ENCODE results near the gene SLC7A5. TPM values are rescaled to one million over a fixed set of nuclear protein-coding genes. Genes with fewer than 3 reads are reported as not detected.
A peak's percentile ranks its signal among the peaks of the same experiment; 100 is the strongest.
"Not testable (repeated sequence)": the region's sequence is repeated elsewhere in the genome, so short reads cannot be mapped to it uniquely, and the experiment has no call there.

SLC7A5 gene
- total and polyA plus RNA-seq, 2 experiments from 2014 or later, result 5.4 to 8.2 TPM

DNA sequence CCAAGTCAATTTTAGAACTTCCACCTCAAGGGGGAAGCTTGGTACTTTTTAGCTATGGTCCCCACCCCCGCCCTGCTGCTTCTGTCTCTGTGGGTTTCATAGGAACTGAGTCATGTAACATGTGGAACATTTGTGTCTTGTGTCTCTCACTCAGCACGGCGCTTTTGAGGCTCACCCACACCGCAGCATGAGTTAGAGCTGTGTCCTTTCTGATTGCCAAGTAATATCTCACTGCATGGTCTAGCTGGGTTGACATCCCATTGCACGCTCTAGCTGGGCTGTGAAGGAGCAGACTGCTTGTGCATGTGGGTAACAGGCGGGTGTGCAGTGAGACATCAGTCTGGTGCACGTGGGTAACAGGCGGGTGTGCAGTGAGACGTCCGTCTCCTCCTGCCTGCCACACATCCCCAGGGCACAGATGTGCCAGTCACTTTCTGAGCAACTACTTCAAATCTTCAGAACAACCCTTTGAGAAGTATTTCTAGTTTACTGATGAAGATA, 26.4 kb upstream of the SLC7A5 start:
- Histone ChIP-seq H3K4me3 (no peak overlapping the region), H3K27ac (no peak overlapping the region), H3K4me1 (ENCODE audit: low read depth) (no peaks in the 10 kb centered on the region), H3K27me3 (no peaks in the 10 kb centered on the region), H3K9me3 (ENCODE audit: low read depth) (no peaks in the 10 kb centered on the region), H3K36me3 (no peaks in the 10 kb centered on the region)
- TF ChIP-seq, protein P1, sequence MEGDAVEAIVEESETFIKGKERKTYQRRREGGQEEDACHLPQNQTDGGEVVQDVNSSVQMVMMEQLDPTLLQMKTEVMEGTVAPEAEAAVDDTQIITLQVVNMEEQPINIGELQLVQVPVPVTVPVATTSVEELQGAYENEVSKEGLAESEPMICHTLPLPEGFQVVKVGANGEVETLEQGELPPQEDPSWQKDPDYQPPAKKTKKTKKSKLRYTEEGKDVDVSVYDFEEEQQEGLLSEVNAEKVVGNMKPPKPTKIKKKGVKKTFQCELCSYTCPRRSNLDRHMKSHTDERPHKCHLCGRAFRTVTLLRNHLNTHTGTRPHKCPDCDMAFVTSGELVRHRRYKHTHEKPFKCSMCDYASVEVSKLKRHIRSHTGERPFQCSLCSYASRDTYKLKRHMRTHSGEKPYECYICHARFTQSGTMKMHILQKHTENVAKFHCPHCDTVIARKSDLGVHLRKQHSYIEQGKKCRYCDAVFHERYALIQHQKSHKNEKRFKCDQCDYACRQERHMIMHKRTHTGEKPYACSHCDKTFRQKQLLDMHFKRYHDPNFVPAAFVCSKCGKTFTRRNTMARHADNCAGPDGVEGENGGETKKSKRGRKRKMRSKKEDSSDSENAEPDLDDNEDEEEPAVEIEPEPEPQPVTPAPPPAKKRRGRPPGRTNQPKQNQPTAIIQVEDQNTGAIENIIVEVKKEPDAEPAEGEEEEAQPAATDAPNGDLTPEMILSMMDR (IDR thresholded peaks at IDR 0.05; ENCODE audit: low read depth, low read length), result no peak
- DNase-seq (ENCODE audit: low read depth in 1 of 2, low spot score in 1 of 2), result peak in 1 of 2 donors; percentile 17

DNA sequence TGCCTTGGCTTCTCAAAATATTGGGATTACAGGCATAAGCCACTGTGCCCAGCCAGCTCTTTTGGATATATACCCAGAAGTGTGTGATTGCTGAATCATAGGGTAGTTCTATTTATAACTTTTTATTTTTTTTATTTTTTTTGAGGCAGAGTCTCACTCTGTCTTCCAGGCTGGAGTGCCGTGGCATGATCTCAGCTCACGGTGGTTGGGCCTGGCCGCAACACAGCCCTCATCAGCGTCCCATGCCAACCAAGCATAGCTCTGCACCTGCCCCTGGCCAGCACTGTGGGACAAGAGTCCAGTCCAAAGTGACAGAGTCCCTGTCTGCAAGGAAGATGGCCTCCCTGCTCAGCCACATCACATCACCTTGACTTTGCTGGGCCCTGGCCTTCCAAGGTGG, 24.7 kb upstream of the SLC7A5 start:
- H3K27ac ChIP-seq; DNase-seq (ENCODE audit: low read depth in 1 of 2, low spot score in 1 of 2): not testable (repeated sequence)

DNA sequence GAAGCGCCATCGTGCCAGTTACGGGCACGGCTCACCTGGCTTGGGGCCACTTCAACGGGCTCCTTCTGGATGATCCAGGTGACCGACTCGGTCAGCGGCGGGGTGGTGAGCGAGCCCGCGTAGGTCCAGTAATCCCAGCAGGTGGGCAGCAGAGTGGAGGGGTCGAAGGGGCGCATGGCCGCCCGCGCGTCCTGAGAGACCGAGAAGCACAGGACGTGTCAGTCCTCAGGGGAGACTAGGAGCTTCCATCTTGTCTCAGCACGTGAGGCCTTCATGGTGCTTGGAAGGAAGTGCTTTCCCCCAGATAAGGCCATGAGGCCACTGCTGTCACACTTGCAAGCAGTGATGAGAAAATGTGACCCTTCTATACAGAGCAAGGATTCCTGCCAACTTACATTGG, 22.5 kb upstream of the SLC7A5 start:
- no peak overlapping the region for H3K27ac ChIP-seq
- no peaks in the 10 kb centered on the region for H3K9me3 ChIP-seq (ENCODE audit: low read depth)
- no peaks in the 10 kb centered on the region for H3K36me3 ChIP-seq
- DNase-seq (ENCODE audit: low read depth in 1 of 2, low spot score in 1 of 2), result no peak
- H3K27me3 ChIP-seq, result no peaks in the 10 kb centered on the region
- H3K4me1 ChIP-seq (ENCODE audit: low read depth), result no peaks in the 10 kb centered on the region
- TF ChIP-seq, protein P1 (IDR thresholded peaks at IDR 0.05; ENCODE audit: low read depth, low read length), result no peak
- no peak overlapping the region for H3K4me3 ChIP-seq

More for the DNA sequence above, 24.7 kb upstream of the SLC7A5 start:
- not testable (repeated sequence) for H3K4me1 ChIP-seq (ENCODE audit: low read depth); H3K4me3 ChIP-seq; H3K36me3 ChIP-seq; H3K9me3 ChIP-seq (ENCODE audit: low read depth); H3K27me3 ChIP-seq

DNA sequence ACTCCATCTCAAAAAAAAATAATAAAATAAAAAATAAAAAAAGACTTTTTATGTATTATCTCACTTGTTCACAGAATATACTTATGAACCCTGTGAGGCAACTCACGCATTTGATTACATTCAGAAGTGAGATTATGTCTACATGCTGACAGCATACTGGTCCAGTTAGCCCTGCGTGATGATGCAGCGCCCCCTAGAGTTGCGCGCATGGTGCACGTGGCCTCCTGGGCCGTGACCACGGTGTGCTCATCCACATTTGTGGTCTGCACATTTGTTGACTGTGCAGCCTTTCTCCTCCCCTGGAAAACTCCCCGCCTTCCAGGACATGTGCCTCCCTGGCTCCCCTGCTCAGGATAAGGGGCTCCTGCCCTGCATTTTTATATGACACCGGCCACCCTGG, 20.5 kb upstream of the SLC7A5 start:
- not testable (repeated sequence) for H3K36me3 ChIP-seq; H3K4me1 ChIP-seq (ENCODE audit: low read depth); H3K27me3 ChIP-seq; H3K9me3 ChIP-seq (ENCODE audit: low read depth); H3K27ac ChIP-seq; DNase-seq (ENCODE audit: low read depth in 1 of 2, low spot score in 1 of 2); H3K4me3 ChIP-seq

DNA sequence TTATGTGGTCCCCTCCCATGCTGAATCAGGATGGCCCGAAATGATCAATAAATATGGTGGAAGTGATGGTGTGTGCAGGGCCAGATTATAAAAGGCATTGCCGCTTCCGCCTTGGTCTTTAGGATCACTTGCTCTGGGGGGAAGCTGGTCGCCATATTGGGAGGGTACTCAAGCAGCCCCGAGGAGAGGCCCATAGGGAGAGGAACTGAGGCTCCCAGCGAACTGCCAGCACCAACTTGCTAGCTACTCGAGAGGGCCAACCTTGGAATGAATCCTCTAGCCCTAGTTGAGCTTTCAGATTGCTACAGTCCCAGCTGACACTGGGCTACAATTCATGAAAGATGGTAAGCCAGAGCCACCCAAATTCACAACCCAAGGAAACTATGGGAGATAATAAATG, 19.0 kb upstream of the SLC7A5 start:
- not testable (repeated sequence) for H3K4me3 ChIP-seq; DNase-seq (ENCODE audit: low read depth in 1 of 2, low spot score in 1 of 2); H3K27ac ChIP-seq; H3K9me3 ChIP-seq (ENCODE audit: low read depth); H3K27me3 ChIP-seq; H3K36me3 ChIP-seq; H3K4me1 ChIP-seq (ENCODE audit: low read depth)

DNA sequence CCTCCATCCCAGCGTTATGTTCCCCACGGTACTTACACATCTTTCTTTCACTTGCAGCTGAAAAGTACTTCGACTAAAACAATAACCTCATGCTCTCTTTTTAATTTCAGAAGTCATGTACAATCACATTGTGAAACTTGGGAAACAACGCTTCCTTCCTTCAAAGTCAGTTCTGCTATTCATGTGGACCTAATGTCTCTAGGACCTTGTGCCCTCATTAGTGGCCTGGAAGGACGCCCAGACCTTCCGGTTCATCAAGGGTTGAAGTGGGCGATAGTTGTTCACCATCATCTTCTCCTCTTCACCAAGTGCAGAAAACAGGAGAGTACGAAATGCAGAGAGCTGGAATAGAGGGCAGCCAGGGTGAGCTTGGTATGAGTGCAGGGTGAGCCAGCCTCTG, 18.6 kb upstream of the SLC7A5 start:
- H3K4me1 ChIP-seq (ENCODE audit: low read depth); H3K36me3 ChIP-seq; DNase-seq (ENCODE audit: low read depth in 1 of 2, low spot score in 1 of 2); H3K4me3 ChIP-seq; H3K27me3 ChIP-seq; H3K9me3 ChIP-seq (ENCODE audit: low read depth); H3K27ac ChIP-seq: not testable (repeated sequence)

DNA sequence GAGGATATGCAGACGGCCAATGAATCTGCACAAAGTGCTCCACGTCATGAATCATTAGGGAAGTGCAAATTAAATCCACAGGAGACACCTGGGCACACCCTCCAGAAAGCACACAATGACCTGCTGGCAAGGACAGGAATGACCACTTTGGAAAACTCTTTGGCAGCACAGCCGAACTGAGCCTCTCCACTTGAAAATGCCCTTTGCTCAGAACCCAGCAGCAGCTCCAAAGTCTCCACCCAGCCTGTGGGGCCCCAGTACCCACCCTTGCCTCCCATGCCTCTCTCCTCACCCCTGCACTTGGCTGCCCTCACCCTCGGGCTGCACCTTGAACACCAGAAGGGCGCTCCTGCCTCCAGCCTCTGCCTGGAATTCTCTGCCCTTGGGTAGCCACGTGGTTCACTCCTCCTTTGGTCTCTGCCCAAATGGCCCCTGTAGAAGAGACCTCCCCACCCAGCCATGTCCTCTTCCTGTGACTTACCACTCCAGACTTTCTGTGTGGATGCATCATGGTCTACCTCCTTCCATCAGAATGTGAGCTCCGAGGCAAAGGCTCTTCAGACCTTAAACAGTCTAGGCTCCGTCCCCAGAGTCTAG, 16.2 kb upstream of the SLC7A5 start:
- not testable (repeated sequence) for H3K27me3 ChIP-seq; DNase-seq (ENCODE audit: low read depth in 1 of 2, low spot score in 1 of 2); H3K4me1 ChIP-seq (ENCODE audit: low read depth); H3K4me3 ChIP-seq; H3K9me3 ChIP-seq (ENCODE audit: low read depth); H3K36me3 ChIP-seq; H3K27ac ChIP-seq

DNA sequence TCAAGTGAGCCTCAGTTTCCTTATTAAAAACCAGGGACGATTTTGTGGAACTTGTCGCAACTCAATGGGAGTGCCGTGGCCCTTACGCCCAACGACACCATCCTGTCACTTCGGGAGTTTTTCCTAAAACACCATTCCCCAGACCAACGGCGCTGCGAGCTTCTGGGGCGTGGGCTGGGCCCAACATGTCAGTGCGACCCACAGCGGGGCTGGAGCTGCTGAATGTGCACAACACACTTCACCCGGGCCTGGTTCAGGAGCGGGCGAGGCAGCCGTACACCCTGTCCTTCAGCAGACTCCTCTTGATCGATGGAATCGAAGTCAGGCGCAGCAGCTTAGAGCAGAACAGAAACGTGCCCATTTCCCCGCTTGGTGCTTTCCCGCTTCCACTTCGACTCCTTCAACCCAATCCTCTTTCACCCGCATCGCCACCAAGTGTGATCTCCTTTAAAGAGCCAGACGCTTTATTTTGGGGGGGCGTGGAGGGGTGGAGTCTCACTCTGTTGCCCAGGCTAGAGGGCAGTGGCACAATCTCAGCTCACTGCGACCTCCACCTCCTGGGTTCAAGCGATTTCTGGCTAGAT, 13.2 kb upstream of the SLC7A5 start:
- TF ChIP-seq, protein P1 (IDR thresholded peaks at IDR 0.05; ENCODE audit: low read depth, low read length), result no peak
- Histone ChIP-seq H3K27me3 (no peaks in the 10 kb centered on the region), H3K4me1 (ENCODE audit: low read depth) (no peaks in the 10 kb centered on the region), H3K36me3 (no peaks in the 10 kb centered on the region), H3K4me3 (no peak overlapping the region), H3K27ac (no peak overlapping the region), H3K9me3 (ENCODE audit: low read depth) (no peaks in the 10 kb centered on the region)
- no peak for DNase-seq (ENCODE audit: low read depth in 1 of 2, low spot score in 1 of 2)
